Activated T-helper 2 cell treated with anti-CD3 and anti-CD28 coated beads, Interferon-gamma antibody, Interleukin-2, Interleukin-4, amounts not matched to agents 10 μg/mL and 5 μg/mL and 100 μg/mL, durations not matched to agents 14 hours and 24 hours and 36 hours (primary cell): ENCODE data around the gene SLC17A1. TPM values are rescaled to one million over a fixed set of nuclear protein-coding genes. Genes with fewer than 3 reads are reported as not detected.
A peak's percentile ranks its signal among the peaks of the same experiment; 100 is the strongest.

Experiments used
- DNase-seq: peaks from one replicate; pipeline ENCODE4 v3.0.0; 2021; ENCODE audit warnings: low spot score
- H3K27ac Mint-ChIP-seq: one replicate; pipeline ENCODE4 v1.8.0; 2021; ENCODE audit warnings: mixed read lengths
- H3K27me3 Mint-ChIP-seq: one replicate; pipeline ENCODE4 v1.8.0; 2021; ENCODE audit warnings: low read depth, mixed read lengths
- H3K36me3 Mint-ChIP-seq: one replicate; pipeline ENCODE4 v1.8.0; 2021; ENCODE audit warnings: low read depth, mixed read lengths
- H3K4me1 Mint-ChIP-seq: one replicate; pipeline ENCODE4 v1.8.0; 2021; ENCODE audit warnings: low read depth, mixed read lengths
- H3K4me3 Mint-ChIP-seq: one replicate; pipeline ENCODE4 v1.8.0; 2021; ENCODE audit warnings: low read depth, mild to moderate bottlenecking, moderate library complexity, mixed read lengths
- H3K9me3 Mint-ChIP-seq: one replicate; pipeline ENCODE4 v1.8.0; 2021; ENCODE audit warnings: mixed read lengths
- intact Hi-C: fragments of 100-400 bp; cut with micrococcal nuclease; formaldehyde crosslinking; loops from one replicate; pipeline ENCODE4 v1.15.1; 2023
- total RNA-seq: library from RNA; stranded (reverse); gene quantifications from 2 replicates; pipeline ENCODE4 v1.2.3, GENCODE V29; 2022

SLC17A1 gene
- total RNA-seq, 1 donor from 2014 or later = 0.34 TPM

GRCh38 chr6:25777031-25777430 is 54.8 kb downstream of the SLC17A1 start:
- no peak for DNase-seq
- peak overlapping the region; percentile 9 for H3K27ac Mint-ChIP-seq

GRCh38 chr6:25774120-25774715 is 57.6 kb downstream of the SLC17A1 start:
- peaks cover 22% of the 10 kb centered on the region for H3K4me1 Mint-ChIP-seq
- no peaks in the 10 kb centered on the region for H3K9me3 Mint-ChIP-seq
- no peaks in the 10 kb centered on the region for H3K36me3 Mint-ChIP-seq
- no peak overlapping the region for H3K27ac Mint-ChIP-seq
- no peaks in the 10 kb centered on the region for H3K27me3 Mint-ChIP-seq
- DNase-seq = no peak
- intact Hi-C loops = no loop called here
- no peak overlapping the region for H3K4me3 Mint-ChIP-seq

More at GRCh38 chr6:25777031-25777430, 54.8 kb downstream of the SLC17A1 start:
- Mint-ChIP-seq H3K9me3 (no peaks in the 10 kb centered on the region), H3K36me3 (no peaks in the 10 kb centered on the region), H3K27me3 (no peaks in the 10 kb centered on the region), H3K4me3 (no peak overlapping the region), H3K4me1 (peaks cover 22% of the 10 kb centered on the region)
- intact Hi-C loops = no loop called here

- no peak for DNase-seq
- no peak overlapping the region for H3K4me3 Mint-ChIP-seq
Observed at GRCh38 chr6:25769983-25770382, 61.9 kb downstream of the SLC17A1 start.

GRCh38 chr6:25768566-25768965 is 63.3 kb downstream of the SLC17A1 start:
- no peaks in the 10 kb centered on the region for H3K4me1 Mint-ChIP-seq
- DNase-seq = no peak
- intact Hi-C loops = no loop called here
- H3K27ac Mint-ChIP-seq = no peak overlapping the region
- no peaks in the 10 kb centered on the region for H3K9me3 Mint-ChIP-seq
- H3K27me3 Mint-ChIP-seq = no peaks in the 10 kb centered on the region
- no peaks in the 10 kb centered on the region for H3K36me3 Mint-ChIP-seq
- no peak overlapping the region for H3K4me3 Mint-ChIP-seq

More at GRCh38 chr6:25769983-25770382, 61.9 kb downstream of the SLC17A1 start:
- H3K36me3 Mint-ChIP-seq = no peaks in the 10 kb centered on the region
- no peaks in the 10 kb centered on the region for H3K27me3 Mint-ChIP-seq
- no peak overlapping the region for H3K27ac Mint-ChIP-seq
- no peaks in the 10 kb centered on the region for H3K4me1 Mint-ChIP-seq
- intact Hi-C loops = no loop called here
- no peaks in the 10 kb centered on the region for H3K9me3 Mint-ChIP-seq

- H3K4me3 Mint-ChIP-seq = no peak overlapping the region
- H3K36me3 Mint-ChIP-seq = no peaks in the 10 kb centered on the region
- DNase-seq = no peak
- H3K9me3 Mint-ChIP-seq = no peaks in the 10 kb centered on the region
- H3K27ac Mint-ChIP-seq = no peak overlapping the region
- intact Hi-C loops = no loop called here
- H3K4me1 Mint-ChIP-seq = no peaks in the 10 kb centered on the region
- peaks cover 5% of the 10 kb centered on the region for H3K27me3 Mint-ChIP-seq
Observed at GRCh38 chr6:25764611-25765010, 67.2 kb downstream of the SLC17A1 start.

GRCh38 chr6:25757936-25758642 is 73.8 kb downstream of the SLC17A1 start:
- no peak for DNase-seq
- no peak overlapping the region for H3K27ac Mint-ChIP-seq
- H3K4me1 Mint-ChIP-seq = no peaks in the 10 kb centered on the region
- no peak overlapping the region for H3K4me3 Mint-ChIP-seq
- intact Hi-C loops = no loop called here
- no peaks in the 10 kb centered on the region for H3K9me3 Mint-ChIP-seq
- H3K27me3 Mint-ChIP-seq = peaks cover 12% of the 10 kb centered on the region
- no peaks in the 10 kb centered on the region for H3K36me3 Mint-ChIP-seq

- Mint-ChIP-seq H3K36me3 (no peaks in the 10 kb centered on the region), H3K9me3 (no peaks in the 10 kb centered on the region), H3K27me3 (peaks cover 12% of the 10 kb centered on the region), H3K4me1 (no peaks in the 10 kb centered on the region), H3K27ac (no peak overlapping the region), H3K4me3 (no peak overlapping the region)
- intact Hi-C loops = no loop called here
- DNase-seq = no peak
Observed at GRCh38 chr6:25756382-25757363, 75.2 kb downstream of the SLC17A1 start.

GRCh38 chr6:25755483-25755882 is 76.4 kb downstream of the SLC17A1 start:
- intact Hi-C loops = no loop called here

GRCh38 chr6:25754535-25754934 is 77.3 kb downstream of the SLC17A1 start, which contains the start of gene SLC17A4:
Gene SLC17A4 (plus strand): TSS chr6:25754742. CDS start chr6:25761963, 7,221 bp downstream.
- DNase-seq = no peak
- no peak within 1 kb of the TSS for H3K4me3 Mint-ChIP-seq
- peaks cover 7% of the 10 kb centered on the region for H3K27me3 Mint-ChIP-seq
- H3K4me1 Mint-ChIP-seq = no peaks in the 10 kb centered on the region
- no peak within 1 kb of the TSS for H3K27ac Mint-ChIP-seq
- no peaks in the 10 kb centered on the region for H3K36me3 Mint-ChIP-seq
- intact Hi-C loops = no loop called here
- H3K9me3 Mint-ChIP-seq = no peaks in the 10 kb centered on the region

More at GRCh38 chr6:25755483-25755882, 76.4 kb downstream of the SLC17A1 start:
- Mint-ChIP-seq H3K27me3 (peaks cover 10% of the 10 kb centered on the region), H3K27ac (no peak overlapping the region), H3K36me3 (no peaks in the 10 kb centered on the region), H3K4me3 (no peak overlapping the region), H3K9me3 (no peaks in the 10 kb centered on the region), H3K4me1 (no peaks in the 10 kb centered on the region)
- no peak for DNase-seq

- Mint-ChIP-seq H3K36me3 (no peaks in the 10 kb centered on the region), H3K4me3 (no peak overlapping the region), H3K27ac (no peak overlapping the region), H3K4me1 (no peaks in the 10 kb centered on the region), H3K27me3 (peaks cover 4% of the 10 kb centered on the region), H3K9me3 (no peaks in the 10 kb centered on the region)
- DNase-seq = no peak
- intact Hi-C loops = no loop called here
Observed at GRCh38 chr6:25753079-25753478, 78.8 kb downstream of the SLC17A1 start.

GRCh38 chr6:25750906-25751305 is 80.9 kb downstream of the SLC17A1 start:
- H3K4me1 Mint-ChIP-seq = no peaks in the 10 kb centered on the region
- no peak overlapping the region for H3K4me3 Mint-ChIP-seq
- no peaks in the 10 kb centered on the region for H3K9me3 Mint-ChIP-seq
- intact Hi-C loops = no loop called here
- H3K27me3 Mint-ChIP-seq = peaks cover 4% of the 10 kb centered on the region
- H3K27ac Mint-ChIP-seq = no peak overlapping the region
- DNase-seq = no peak
- no peaks in the 10 kb centered on the region for H3K36me3 Mint-ChIP-seq

- peaks cover 4% of the 10 kb centered on the region for H3K27me3 Mint-ChIP-seq
- no peaks in the 10 kb centered on the region for H3K36me3 Mint-ChIP-seq
Observed at GRCh38 chr6:25749837-25750236, 82.0 kb downstream of the SLC17A1 start.

More at GRCh38 chr6:25749837-25750236, 82.0 kb downstream of the SLC17A1 start:
- Mint-ChIP-seq H3K4me3 (no peak overlapping the region), H3K4me1 (no peaks in the 10 kb centered on the region), H3K9me3 (no peaks in the 10 kb centered on the region), H3K27ac (no peak overlapping the region)
- DNase-seq = no peak
- intact Hi-C loops = no loop called here
